Measurements from ENCODE around the gene TUBD1. TPM values are rescaled to one million over a fixed set of nuclear protein-coding genes. Genes with fewer than 3 reads are reported as not detected.

The TUBD1 gene
- total RNA-seq (2022; extraction: Qiagen RNA extraction), result 9.1 to 10.4 TPM (median 10.0 TPM) in 5 replicates

GRCh38 chr17:59892924-59893675 lies at the start of gene TUBD1, which contains the start of gene RPS6KB1:
TUBD1 (minus strand) TSS chr17:59892943; CDS start chr17:59891002, 1,941 bp downstream.
RPS6KB1 (plus strand) TSS chr17:59893121; CDS start chr17:59893185, 64 bp downstream.

Other genes with a start within 250 kb of the TUBD1 start
- gene PTRH2, start 185.5 kb downstream of the TUBD1 start, total RNA-seq (2022; extraction: Qiagen RNA extraction), result 97.9 to 116 TPM (median 101 TPM) in 5 replicates
- gene VMP1, start 185.3 kb downstream of the TUBD1 start, total RNA-seq (2022; extraction: Qiagen RNA extraction), result 123 to 222 TPM (median 141 TPM) in 5 replicates
- gene RPS6KB1, start 178 bp upstream of the TUBD1 start, total RNA-seq (2022; extraction: Qiagen RNA extraction), result 36.7 to 54.1 TPM (median 44.6 TPM) in 5 replicates
- 11.5 to 12.6 TPM (median 11.8 TPM) in 5 replicates for gene RNFT1, start 71.8 kb upstream of the TUBD1 start, total RNA-seq (2022; extraction: Qiagen RNA extraction)
- gene HEATR6, start 186.0 kb upstream of the TUBD1 start, total RNA-seq (2022; extraction: Qiagen RNA extraction), result 15.7 to 21.0 TPM (median 17.4 TPM) in 5 replicates